HCT116 (cell line): Measurements from ENCODE around the gene GET3. TPM values are rescaled to one million over a fixed set of nuclear protein-coding genes. Genes with fewer than 3 reads are reported as not detected.

Source experiments
- ATAC-seq: fragments of 200-7000 bp; cut with Tn5 transposase; 2 replicates; pipeline ENCODE4 v1.9.1; 2020; ENCODE audit warnings: mild to moderate bottlenecking, moderate library complexity
- BruUV-seq: library from RNA; stranded (reverse); fragments of 400-500 nt; replicated peaks from 2 replicates; lab custom pipeline; 2021; lab: Mats Ljungman, UMichigan
- CTCF ChIA-PET: fragments of 300-600 bp; sonication (Branson Sonifier 250); formaldehyde crosslinking; loops from one replicate; lab custom pipeline; 2021; ENCODE audit warnings: antibody characterized with exemption; lab: Charles Lee
- POLR2A ChIA-PET: fragments of 300-600, 350-600 bp; sonication (Branson Sonifier 250); formaldehyde crosslinking; loops from one replicate; lab custom pipeline; 2021; ENCODE audit warnings: antibody characterized with exemption; lab: Charles Lee
- RAD21 ChIA-PET, 2 experiments: fragments of 300-600 bp; sonication (Branson Sonifier 250); formaldehyde crosslinking; loops; one replicate each; lab custom pipeline; 2023; ENCODE audit warnings: low total read pairs in 2 of 2; ENCODE audit not compliant: uncharacterized antibody in 2 of 2, unreplicated experiment in 2 of 2, low non-redundant PET in 1 of 2; lab: Charles Lee
- DNase-seq: peaks from one replicate; pipeline ENCODE4 v3.0.0-alpha.2; 2010; ENCODE audit warnings: low read depth, low spot score
- H2AFZ ChIP-seq: fragments of 200-600 bp; shearing (Covaris generic), sonication (generic); 2 replicates; pipeline ENCODE4 v1.6.1; 2017; ENCODE audit warnings: low read depth, mixed run types, mixed read lengths, antibody characterized with exemption, low read length; ENCODE audit not compliant: poor library complexity, severe bottlenecking
- H3K27ac ChIP-seq: 2 replicates; pipeline ENCODE4 v1.5.1; 2012; ENCODE audit warnings: low read depth, low read length
- H3K27me3 ChIP-seq: fragments of 200-600 bp; sonication (generic); 2 replicates; pipeline ENCODE4 v1.6.1; 2016; ENCODE audit warnings: mixed run types, low read length, mixed read lengths; ENCODE audit not compliant: insufficient read depth
- H3K36me3 ChIP-seq, 2 experiments: fragments of 200-500 bp in 1 of 2; fragments of 200-600 bp in 1 of 2; sonication (Bioruptor generic) in 1 of 2; sonication (generic) in 1 of 2; 2 replicates each; pipeline versions ENCODE4 v1.5.1 to v1.6.1; 2014 to 2016; ENCODE audit warnings: low read length in 2 of 2, inconsistent platforms in 1 of 2, mixed read lengths in 1 of 2, mixed run types in 1 of 2; ENCODE audit not compliant: insufficient read depth in 2 of 2, control insufficient read depth in 1 of 2
- H3K4me1 ChIP-seq, 2 experiments: fragments of 200-600 bp in 1 of 2; sonication (generic) in 1 of 2; 2 replicates each; pipeline versions ENCODE4 v1.5.1 to v1.6.1; 2012 to 2017; ENCODE audit warnings: low read length in 2 of 2, inconsistent platforms in 1 of 2, mild to moderate bottlenecking in 1 of 2, mixed read lengths in 1 of 2, mixed run types in 1 of 2, moderate library complexity in 1 of 2; ENCODE audit not compliant: insufficient read depth in 2 of 2, control insufficient read depth in 1 of 2
- H3K4me2 ChIP-seq: fragments of 200-600 bp; sonication (generic); 2 replicates; pipeline ENCODE4 v1.6.1; 2017; ENCODE audit warnings: mixed run types, low read length, mixed read lengths
- H3K4me3 ChIP-seq, 2 experiments: fragments of 200-600 bp in 1 of 2; sonication (generic) in 1 of 2; replicated peaks in 1 of 2; 2 replicates each; pipeline ENCODE4 v1.5.1; 2011 to 2016; ENCODE audit warnings: low read length in 2 of 2, control low read depth in 1 of 2, low read depth in 1 of 2, mild to moderate bottlenecking in 1 of 2, mixed read lengths in 1 of 2, mixed run types in 1 of 2
- H3K79me2 ChIP-seq: fragments of 200-600 bp; sonication (generic); 2 replicates; pipeline ENCODE4 v1.6.1; 2017; ENCODE audit warnings: mild to moderate bottlenecking, mixed run types, low read length, moderate library complexity, mixed read lengths; ENCODE audit not compliant: insufficient read depth
- H3K9ac ChIP-seq: fragments of 200-600 bp; sonication (generic); 2 replicates; pipeline ENCODE4 v1.6.1; 2016; ENCODE audit warnings: low read length, mixed read lengths
- H3K9me2 ChIP-seq: fragments of 200-600 bp; sonication (generic), shearing (Covaris generic); 2 replicates; pipeline ENCODE4 v1.6.1; 2017; ENCODE audit warnings: mixed run types, mild to moderate bottlenecking, moderate library complexity; ENCODE audit not compliant: insufficient read depth
- H3K9me3 ChIP-seq, 2 experiments: fragments of 200-500 bp in 1 of 2; fragments of 200-600 bp in 1 of 2; sonication (Bioruptor generic) in 1 of 2; sonication (generic) in 1 of 2; 2 replicates each; pipeline ENCODE4 v1.6.1; 2014 to 2017; ENCODE audit warnings: low read length in 2 of 2, mixed read lengths in 2 of 2, inconsistent platforms in 1 of 2, low read depth in 1 of 2, mild to moderate bottlenecking in 1 of 2, mixed run types in 1 of 2, moderate library complexity in 1 of 2; ENCODE audit not compliant: control insufficient read depth in 1 of 2, insufficient read depth in 1 of 2
- H4K20me1 ChIP-seq: fragments of 200-600 bp; sonication (generic), shearing (Covaris generic); 2 replicates; pipeline ENCODE4 v1.6.1; 2017; ENCODE audit warnings: mixed run types, mild to moderate bottlenecking, moderate library complexity; ENCODE audit not compliant: insufficient read depth
- CEBPB ChIP-seq: IDR thresholded peaks from 2 replicates; pipeline ENCODE4 v1.6.1; 2012; ENCODE audit warnings: low read depth
- EZH2phosphoT487 ChIP-seq: fragments of 200-600 bp; IDR thresholded peaks from 2 replicates; pipeline ENCODE4 v1.6.1; 2018; ENCODE audit warnings: antibody characterized with exemption, borderline replicate concordance
- FOSL1 ChIP-seq: IDR thresholded peaks from 2 replicates; pipeline ENCODE4 v1.6.1; 2012; ENCODE audit warnings: low read depth
- RAD21 ChIP-seq: IDR thresholded peaks from 2 replicates; pipeline ENCODE4 v1.6.1; 2012; ENCODE audit warnings: low read depth, mild to moderate bottlenecking
- SP1 ChIP-seq: IDR thresholded peaks from 2 replicates; pipeline ENCODE4 v1.6.1; 2012; ENCODE audit warnings: low read depth
- SRF ChIP-seq: IDR thresholded peaks from 2 replicates; pipeline ENCODE4 v1.6.1; 2012; ENCODE audit warnings: low read depth
- intact Hi-C: fragments of 100-400 bp; cut with micrococcal nuclease; formaldehyde crosslinking; loops from 2 replicates; pipeline ENCODE4 v1.10.0; 2022
- total RNA-seq: library from RNA; stranded (reverse); gene quantifications from one replicate; pipeline ENCODE4 v1.2.1, GENCODE V29; 2021; ENCODE audit not compliant: unreplicated experiment
- TF ChIP-seq, protein P1 (sequence below), 3 experiments: fragments of 200-600 bp in 1 of 3; sonication (generic) in 1 of 3; IDR thresholded peaks in 2 of 3; conservative IDR thresholded peaks in 1 of 3; 2 replicates each; pipeline ENCODE4 v1.5.1; 2012 to 2017; ENCODE audit warnings: low read depth in 2 of 3, low read length in 2 of 3, antibody characterized with exemption in 1 of 3, borderline replicate concordance in 1 of 3, control low read depth in 1 of 3, mild to moderate bottlenecking in 1 of 3, mixed read lengths in 1 of 3, mixed run types in 1 of 3, moderate library complexity in 1 of 3; ENCODE audit not compliant: insufficient read depth in 1 of 3
- TF ChIP-seq, protein P2 (sequence below): IDR thresholded peaks from 2 replicates; pipeline ENCODE4 v1.6.1; 2012
- TF ChIP-seq, protein P3 (sequence below): IDR thresholded peaks from 2 replicates; pipeline ENCODE4 v1.6.1; 2012

Gene GET3
- total RNA-seq, 1 experiment from 2014 or later, result 77.6 TPM

DNA sequence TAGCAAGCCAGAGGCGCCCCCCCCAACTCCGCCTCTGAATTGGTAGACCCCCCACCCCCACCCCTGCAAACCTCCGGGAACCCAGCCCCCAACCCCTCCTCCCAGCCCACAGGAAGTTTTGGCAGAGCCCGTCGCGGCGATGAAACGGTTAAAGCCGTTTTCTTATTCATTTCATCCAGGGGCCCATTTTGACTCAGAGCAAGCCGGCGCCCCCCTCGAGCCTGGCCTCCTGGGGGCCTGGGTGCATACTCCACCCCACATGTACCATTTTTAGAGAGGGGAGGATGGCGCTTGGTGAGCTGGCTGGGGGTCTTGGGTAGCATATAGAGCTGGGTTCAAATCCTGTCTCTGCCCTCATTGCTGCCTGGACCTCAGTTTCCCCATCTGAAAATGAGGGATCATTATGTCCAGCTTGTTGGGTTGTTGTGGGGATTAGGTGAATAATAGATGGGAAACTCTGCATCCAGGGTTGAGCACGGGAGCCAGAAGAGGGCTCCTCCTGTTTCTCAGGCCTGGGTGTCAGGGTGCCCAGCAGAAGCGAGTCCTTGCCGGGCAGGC is 46.1 kb downstream of the GET3 start:
- CTCF ChIA-PET, result interaction anchor here (1.0 to 1.3 kb wide), 4 partner anchors 8 to 26 kb away, joined by 3 to 5 read pairs (median 4); partner anchors contain the start of gene JUNB
- no peaks in the 10 kb centered on the region for H3K27me3 ChIP-seq
- H3K36me3 ChIP-seq, result no peaks in the 10 kb centered on the region
- H3K27ac ChIP-seq, result peak overlapping the region; percentile 89
- H3K4me3 ChIP-seq, result peak overlapping the region; percentile 43 to 58
- POLR2A ChIA-PET, result interaction anchor here (1.2 to 3.2 kb wide), 3 partner anchors 9 to 87 kb away, joined by 3 to 39 read pairs (median 3); partner anchors contain the start of genes FBXW9 and JUNB
- H3K9me2 ChIP-seq, result no peaks in the 10 kb centered on the region
- no peaks in the 10 kb centered on the region for H4K20me1 ChIP-seq
- ATAC-seq (no peak), DNase-seq (no peak)
- intact Hi-C loops, result no loop called here
- RAD21 ChIA-PET, result interaction anchor here in 1 of 2 experiments (1.3 kb wide), 1 partner anchor 8 kb away, joined by 4 read pairs; the partner anchor contains the start of gene JUNB
- H3K4me2 ChIP-seq, result peak overlapping the region; percentile 98
- TF ChIP-seq EZH2phosphoT487, result no peak
- TF ChIP-seq, protein P1, sequence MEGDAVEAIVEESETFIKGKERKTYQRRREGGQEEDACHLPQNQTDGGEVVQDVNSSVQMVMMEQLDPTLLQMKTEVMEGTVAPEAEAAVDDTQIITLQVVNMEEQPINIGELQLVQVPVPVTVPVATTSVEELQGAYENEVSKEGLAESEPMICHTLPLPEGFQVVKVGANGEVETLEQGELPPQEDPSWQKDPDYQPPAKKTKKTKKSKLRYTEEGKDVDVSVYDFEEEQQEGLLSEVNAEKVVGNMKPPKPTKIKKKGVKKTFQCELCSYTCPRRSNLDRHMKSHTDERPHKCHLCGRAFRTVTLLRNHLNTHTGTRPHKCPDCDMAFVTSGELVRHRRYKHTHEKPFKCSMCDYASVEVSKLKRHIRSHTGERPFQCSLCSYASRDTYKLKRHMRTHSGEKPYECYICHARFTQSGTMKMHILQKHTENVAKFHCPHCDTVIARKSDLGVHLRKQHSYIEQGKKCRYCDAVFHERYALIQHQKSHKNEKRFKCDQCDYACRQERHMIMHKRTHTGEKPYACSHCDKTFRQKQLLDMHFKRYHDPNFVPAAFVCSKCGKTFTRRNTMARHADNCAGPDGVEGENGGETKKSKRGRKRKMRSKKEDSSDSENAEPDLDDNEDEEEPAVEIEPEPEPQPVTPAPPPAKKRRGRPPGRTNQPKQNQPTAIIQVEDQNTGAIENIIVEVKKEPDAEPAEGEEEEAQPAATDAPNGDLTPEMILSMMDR (IDR thresholded peaks at IDR 0.05 in 2 of 3, conservative IDR thresholded peaks at IDR 0.05 in 1 of 3; ENCODE audit: borderline replicate concordance in 1 of 3, insufficient read depth in 1 of 3, low read depth in 2 of 3, low read length in 2 of 3), result no peak
- TF ChIP-seq, protein P2, sequence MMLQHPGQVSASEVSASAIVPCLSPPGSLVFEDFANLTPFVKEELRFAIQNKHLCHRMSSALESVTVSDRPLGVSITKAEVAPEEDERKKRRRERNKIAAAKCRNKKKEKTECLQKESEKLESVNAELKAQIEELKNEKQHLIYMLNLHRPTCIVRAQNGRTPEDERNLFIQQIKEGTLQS, result no peak
- TF ChIP-seq, protein P3, sequence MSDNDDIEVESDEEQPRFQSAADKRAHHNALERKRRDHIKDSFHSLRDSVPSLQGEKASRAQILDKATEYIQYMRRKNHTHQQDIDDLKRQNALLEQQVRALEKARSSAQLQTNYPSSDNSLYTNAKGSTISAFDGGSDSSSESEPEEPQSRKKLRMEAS, result no peak
- TF ChIP-seq FOSL1, result no peak
- TF ChIP-seq SP1, result no peak
- TF ChIP-seq RAD21, result no peak
- TF ChIP-seq SRF, result no peak
- no peak for TF ChIP-seq CEBPB
- H3K9me3 ChIP-seq, result no peaks in the 10 kb centered on the region
- peak overlapping the region; percentile 69 for H3K9ac ChIP-seq
- peaks cover 77 to 90% of the 10 kb centered on the region in 2 experiments for H3K4me1 ChIP-seq
- no peaks in the 10 kb centered on the region for H3K79me2 ChIP-seq
- BruUV-seq, result no TSS peak
- no peak overlapping the region for H2AFZ ChIP-seq
